Mucosa of descending colon (tissue), 3 donors: ENCODE results near the gene GHR. TPM values are rescaled to one million over a fixed set of nuclear protein-coding genes. Genes with fewer than 3 reads are reported as not detected.
A peak's percentile ranks its signal among the peaks of the same experiment; 100 is the strongest.

ENCODE experiments used
- ATAC-seq: fragments of 200-7000 bp; cut with Tn5 transposase; one replicate; pipeline ENCODE4 v1.9.1; 2020; ENCODE audit warnings: mild to moderate bottlenecking, moderate library complexity
- DNase-seq, 3 donors: peaks; one replicate each; pipeline ENCODE4 v3.0.0-alpha.2; 2020
- H3K36me3 ChIP-seq: fragments of 200-600 bp; one replicate; pipeline ENCODE4 v1.8.0; 2021; ENCODE audit warnings: low read depth, mild to moderate bottlenecking
- H3K4me1 ChIP-seq: fragments of 200-600 bp; one replicate; pipeline ENCODE4 v1.8.0; 2021; ENCODE audit warnings: low read depth, mild to moderate bottlenecking
- H3K4me3 ChIP-seq: fragments of 200-600 bp; one replicate; pipeline ENCODE4 v1.8.0; 2021; ENCODE audit warnings: mild to moderate bottlenecking
- H3K9me3 ChIP-seq: fragments of 200-600 bp; one replicate; pipeline ENCODE4 v1.8.0; 2021; ENCODE audit warnings: mild to moderate bottlenecking
- intact Hi-C, 2 donors: fragments of 100-400 bp; cut with DNase I in 1 of 2; cut with micrococcal nuclease in 1 of 2; formaldehyde crosslinking; loops; one replicate each; pipeline versions ENCODE4 v1.11.0 to v1.11.1; 2022; cut with DNase I, micrococcal nuclease
- total RNA-seq, 3 donors: library from RNA; stranded (reverse); fragmentation: NEBNext Ultra II Directional in 2 of 3; extraction: Animal tissue kit (Norgen Biotek cat#: 25700) in 2 of 3; gene quantifications; one replicate each; pipeline versions ENCODE4 v1.2.1 to v1.2.4, GENCODE V29; 2021 to 2023
- TF ChIP-seq, protein P1 (sequence below): fragments of 200-600 bp; IDR thresholded peaks from one replicate; pipeline ENCODE4 v1.8.0; 2022; ENCODE audit warnings: antibody characterized with exemption, mild to moderate bottlenecking
- donor health status: DM: no; HTN: no; CAD: no; lungs with moderate emphysema.
- donor health status: DM: no; HTN: no; CAD: no.
- donor health status: DM: no; HTN: yes; CAD: no.

The GHR gene
- total RNA-seq, 3 donors from 2014 or later = 8.7 to 10.3 (median 9.8) TPM

GRCh38 chr5:42756606-42757601 lies 333.7 kb downstream of the GHR start, which contains the start of gene CCDC152:
CCDC152 (plus strand) TSS chr5:42756818; CDS start chr5:42759122, 2,304 bp downstream.
- intact Hi-C loops = no loop called here
- TF ChIP-seq, protein P1, sequence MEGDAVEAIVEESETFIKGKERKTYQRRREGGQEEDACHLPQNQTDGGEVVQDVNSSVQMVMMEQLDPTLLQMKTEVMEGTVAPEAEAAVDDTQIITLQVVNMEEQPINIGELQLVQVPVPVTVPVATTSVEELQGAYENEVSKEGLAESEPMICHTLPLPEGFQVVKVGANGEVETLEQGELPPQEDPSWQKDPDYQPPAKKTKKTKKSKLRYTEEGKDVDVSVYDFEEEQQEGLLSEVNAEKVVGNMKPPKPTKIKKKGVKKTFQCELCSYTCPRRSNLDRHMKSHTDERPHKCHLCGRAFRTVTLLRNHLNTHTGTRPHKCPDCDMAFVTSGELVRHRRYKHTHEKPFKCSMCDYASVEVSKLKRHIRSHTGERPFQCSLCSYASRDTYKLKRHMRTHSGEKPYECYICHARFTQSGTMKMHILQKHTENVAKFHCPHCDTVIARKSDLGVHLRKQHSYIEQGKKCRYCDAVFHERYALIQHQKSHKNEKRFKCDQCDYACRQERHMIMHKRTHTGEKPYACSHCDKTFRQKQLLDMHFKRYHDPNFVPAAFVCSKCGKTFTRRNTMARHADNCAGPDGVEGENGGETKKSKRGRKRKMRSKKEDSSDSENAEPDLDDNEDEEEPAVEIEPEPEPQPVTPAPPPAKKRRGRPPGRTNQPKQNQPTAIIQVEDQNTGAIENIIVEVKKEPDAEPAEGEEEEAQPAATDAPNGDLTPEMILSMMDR = no peak
- Histone ChIP-seq H3K4me3 (no peak within 1 kb of the TSS), H3K9me3 (no peaks in the 10 kb centered on the region), H3K4me1 (no peaks in the 10 kb centered on the region), H3K36me3 (no peaks in the 10 kb centered on the region)
- no peak for ATAC-seq
- peak in 2 of 3 donors; percentile 23 to 44 for DNase-seq

DNA sequence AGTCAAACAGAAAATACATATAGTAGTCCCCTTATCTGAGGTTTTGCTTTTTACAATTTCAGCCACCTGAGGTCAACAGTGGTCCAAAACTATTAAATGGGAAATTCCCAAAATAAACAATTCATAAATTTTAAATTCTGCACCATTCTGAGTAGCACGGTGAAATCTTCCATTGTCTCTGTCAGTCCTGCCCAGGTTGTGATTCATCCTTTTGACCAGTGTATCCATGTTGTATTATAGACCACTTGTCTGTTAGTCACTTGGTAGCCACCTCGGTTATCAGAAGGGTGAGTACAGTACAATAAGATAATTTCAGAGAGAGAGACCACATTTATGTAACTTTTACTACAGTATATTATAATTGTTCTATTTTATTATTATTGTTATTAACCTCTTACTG lies 336.2 kb downstream of the GHR start:
- TF ChIP-seq, protein P1 = no peak

GRCh38 chr5:42760426-42760825 lies 337.2 kb downstream of the GHR start:
- intact Hi-C loops = loop anchor here in 1 of 2 donors (10.0 kb wide), 1 partner anchor 906 kb away; no protein-coding TSS in a partner anchor
- H3K4me3 ChIP-seq = no peak overlapping the region
- no peaks in the 10 kb centered on the region for H3K9me3 ChIP-seq
- no peaks in the 10 kb centered on the region for H3K36me3 ChIP-seq
- no peaks in the 10 kb centered on the region for H3K4me1 ChIP-seq
- ATAC-seq = no peak
- TF ChIP-seq, protein P1 = no peak
- no peak for DNase-seq

More for the DNA sequence above, 336.2 kb downstream of the GHR start:
- H3K4me3 ChIP-seq = no peak overlapping the region
- intact Hi-C loops = no loop called here
- no peaks in the 10 kb centered on the region for H3K4me1 ChIP-seq
- H3K9me3 ChIP-seq = no peaks in the 10 kb centered on the region
- no peak for ATAC-seq
- H3K36me3 ChIP-seq = no peaks in the 10 kb centered on the region
- no peak for DNase-seq

- DNase-seq = no peak
- no peak for ATAC-seq
- Histone ChIP-seq H3K4me3 (no peak overlapping the region), H3K4me1 (no peaks in the 10 kb centered on the region), H3K36me3 (no peaks in the 10 kb centered on the region), H3K9me3 (no peaks in the 10 kb centered on the region)
- intact Hi-C loops = loop anchor here in 1 of 2 donors (10.0 kb wide), 1 partner anchor 907 kb away; no protein-coding TSS in a partner anchor
- TF ChIP-seq, protein P1 = no peak
Observed at GRCh38 chr5:42761791-42762190, 338.6 kb downstream of the GHR start.

- intact Hi-C loops = loop anchor here in 1 of 2 donors (5.0 to 10.0 kb wide), 3 partner anchors 120 to 913 kb away; no protein-coding TSS in a partner anchor
- H3K9me3 ChIP-seq = no peaks in the 10 kb centered on the region
- H3K4me1 ChIP-seq = no peaks in the 10 kb centered on the region
- ATAC-seq = peak; percentile 39
- H3K4me3 ChIP-seq = no peak overlapping the region
- no peak for DNase-seq
- H3K36me3 ChIP-seq = no peaks in the 10 kb centered on the region
- TF ChIP-seq, protein P1 = no peak
Observed at GRCh38 chr5:42767491-42768105, 344.4 kb downstream of the GHR start.
